ENCODE measurements around the gene PCBP3. TPM values are rescaled to one million over a fixed set of nuclear protein-coding genes. Genes with fewer than 3 reads are reported as not detected.

Gene PCBP3
- total and polyA plus RNA-seq, 2 of the 8 experiments (the other 6 are each of a cell fraction or from before 2014, with no cell fraction given): 3.5 to 6.3 TPM

DNA sequence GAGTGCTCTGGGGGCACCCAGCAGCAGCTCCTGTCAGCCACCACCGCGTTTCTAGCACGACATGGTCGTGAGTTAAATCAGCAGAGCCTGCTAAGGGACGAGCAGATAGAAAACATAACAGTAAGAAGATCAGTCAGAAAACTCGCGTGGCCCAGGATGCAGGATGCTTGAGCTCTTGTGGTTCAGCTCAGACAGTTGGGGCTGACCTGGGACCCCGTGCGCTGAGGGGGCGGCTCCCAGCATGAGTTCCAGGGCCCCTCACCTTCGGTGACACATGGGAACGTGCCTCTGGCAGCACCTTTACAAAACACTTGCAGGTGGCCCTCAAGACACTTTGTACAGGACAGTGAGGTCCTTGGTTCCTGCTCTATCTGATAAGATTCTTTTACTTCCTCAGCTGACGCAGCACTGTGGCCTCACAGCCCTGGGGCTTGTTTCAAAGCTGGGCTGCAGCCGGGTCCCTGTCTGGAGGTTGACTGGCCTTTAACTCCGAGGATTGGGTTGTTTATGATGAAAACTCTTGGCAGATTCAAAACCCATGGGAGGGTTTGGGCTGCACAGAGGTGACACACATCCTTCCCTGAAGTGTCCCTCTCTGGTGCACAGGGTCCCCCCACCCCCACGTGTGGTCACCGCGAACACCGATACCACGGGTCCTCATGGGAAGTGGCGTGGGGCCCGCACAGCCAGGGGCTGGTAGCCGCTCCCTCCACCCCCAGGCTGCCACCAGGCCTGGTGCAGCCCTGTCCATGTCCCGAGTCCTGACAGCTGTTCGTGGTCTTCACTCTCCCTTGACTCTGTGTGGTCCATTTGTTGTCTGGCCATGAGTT, 272.7 kb downstream of the PCBP3 start:
- 93% methylated on average over 25 of the region's 25 CpGs; no CpG with 5 or more reads in 1 of the 2 experiments for WGBS, 2 experiments (ENCODE audit: extremely low coverage in 1 of 2, insufficient coverage in 1 of 2, insufficient read length in 1 of 2, insufficient replicate concordance in 2 of 2, low coverage in 1 of 2, low lambda C conversion rate in 2 of 2, missing lambda C conversion rate in 1 of 2)
- DNase-seq (ENCODE audit: low read depth in 1 of 2, low spot score in 2 of 2) (no peak), FAIRE-seq (no peak)
- Histone ChIP-seq H3K27ac (ENCODE audit: low read depth, low read length) (no peak overlapping the region), H3K18ac (ENCODE audit: extremely low read depth, low read length) (no peak overlapping the region), H3K56ac (replicated peaks; ENCODE audit: insufficient read length, low read depth, low read length) (no peak overlapping the region), H3K23ac (ENCODE audit: insufficient read length) (no peak overlapping the region), H3K23me2 (ENCODE audit: low read depth, low read length) (no peaks in the 10 kb centered on the region), H3K4me1 (replicated peaks in 1 of 4; ENCODE audit: control insufficient read depth in 3 of 4, insufficient read depth in 4 of 4, low read length in 3 of 4) (no peaks in the 10 kb centered on the region), H3K27me3 (replicated peaks in 1 of 4; ENCODE audit: control insufficient read depth in 3 of 4, extremely low read depth in 1 of 4, insufficient read depth in 3 of 4, low read length in 3 of 4) (peaks cover 0 to 4% (median 0%) of the 10 kb centered on the region in 4 experiments; a peak in 1 of 7 replicates), H4K20me1 (replicated peaks in 1 of 2; ENCODE audit: control insufficient read depth in 1 of 2, insufficient read depth in 2 of 2, low read length in 2 of 2) (peaks cover 0 to 1% of the 10 kb centered on the region in 2 experiments), H2BK15ac (ENCODE audit: low read length) (no peak overlapping the region), H2AFZ (ENCODE audit: low read length) (no peak overlapping the region), H2BK20ac (ENCODE audit: low read length) (no peak overlapping the region), H2BK5ac (ENCODE audit: low read depth, low read length) (no peak overlapping the region), H3K79me1 (ENCODE audit: low read depth, low read length) (no peaks in the 10 kb centered on the region), H3K36me3 (ENCODE audit: control insufficient read depth in 2 of 4, insufficient read depth in 4 of 4, low read length in 3 of 4) (no peaks in the 10 kb centered on the region), H2BK12ac (ENCODE audit: low read depth, low read length) (no peak overlapping the region), H4K5ac (ENCODE audit: insufficient read length, low read depth, low read length) (no peak overlapping the region), H3K4me3 (ENCODE audit: extremely low read depth in 1 of 4, insufficient read depth in 2 of 4, low read depth in 3 of 4, low read length in 4 of 4) (no peak overlapping the region), H3K9me3 (ENCODE audit: insufficient read depth in 2 of 2, low read depth in 1 of 2, low read length in 1 of 2) (no peaks in the 10 kb centered on the region), H2AK5ac (ENCODE audit: low read depth, low read length) (no peak overlapping the region), H3K14ac (ENCODE audit: insufficient read length) (no peak overlapping the region), H3K4me2 (ENCODE audit: insufficient read depth in 1 of 2, low read depth in 2 of 2, low read length in 2 of 2) (no peak overlapping the region), H3K4ac (replicated peaks; ENCODE audit: insufficient read length, low read depth, low read length) (no peak overlapping the region), H3K79me2 (ENCODE audit: control insufficient read depth in 1 of 2, insufficient read depth in 2 of 2, low read length in 2 of 2) (no peaks in the 10 kb centered on the region), H4K8ac (ENCODE audit: extremely low read depth, insufficient read depth, low read length) (no peak overlapping the region), H4K91ac (replicated peaks; ENCODE audit: insufficient read length, low read length) (no peak overlapping the region), H3K9ac (replicated peaks in 1 of 4; ENCODE audit: extremely low read depth in 1 of 4, low read depth in 3 of 4, low read length in 3 of 4) (no peak overlapping the region), H2BK120ac (replicated peaks; ENCODE audit: low read depth, low read length) (no peak overlapping the region)
- CTCF ChIA-PET (ENCODE audit: partially characterized antibody): interaction anchor here (0.9 to 1.6 kb wide), 3 partner anchors 13 to 55 kb away, joined by 3 read pairs; no protein-coding TSS in a partner anchor
- POLR2A ChIA-PET (ENCODE audit: partially characterized antibody): no interaction called here
- TF ChIP-seq PHF8 (conservative IDR thresholded peaks at IDR 0.05; ENCODE audit: low read depth, low read length) (no peak), SUZ12 (IDR thresholded peaks at IDR 0.05; ENCODE audit: low read length) (no peak), NANOG (IDR thresholded peaks at IDR 0.05; ENCODE audit: insufficient read depth, low read depth, low read length, poor library complexity, severe bottlenecking) (no peak), BCL11A (IDR thresholded peaks at IDR 0.05; ENCODE audit: low read depth in 2 of 2, low read length in 2 of 2) (no peak), SIN3A (conservative IDR thresholded peaks at IDR 0.05 in 1 of 2, IDR thresholded peaks at IDR 0.05 in 1 of 2; ENCODE audit: low read depth in 1 of 2, low read length in 2 of 2) (no peak), SIX5 (IDR thresholded peaks at IDR 0.05; ENCODE audit: low read depth, low read length) (no peak), BACH1 (IDR thresholded peaks at IDR 0.05; ENCODE audit: low read length) (no peak), KDM4A (IDR thresholded peaks at IDR 0.05; ENCODE audit: low read depth, low read length, severe bottlenecking) (no peak), RNF2 (IDR thresholded peaks at IDR 0.05; ENCODE audit: borderline replicate concordance, low read depth, low read length, missing control alignments, poor library complexity, severe bottlenecking) (no peak)
- TF ChIP-seq, protein P1, sequence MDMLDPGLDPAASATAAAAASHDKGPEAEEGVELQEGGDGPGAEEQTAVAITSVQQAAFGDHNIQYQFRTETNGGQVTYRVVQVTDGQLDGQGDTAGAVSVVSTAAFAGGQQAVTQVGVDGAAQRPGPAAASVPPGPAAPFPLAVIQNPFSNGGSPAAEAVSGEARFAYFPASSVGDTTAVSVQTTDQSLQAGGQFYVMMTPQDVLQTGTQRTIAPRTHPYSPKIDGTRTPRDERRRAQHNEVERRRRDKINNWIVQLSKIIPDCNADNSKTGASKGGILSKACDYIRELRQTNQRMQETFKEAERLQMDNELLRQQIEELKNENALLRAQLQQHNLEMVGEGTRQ (IDR thresholded peaks at IDR 0.05; ENCODE audit: low read length): no peak
